ENCODE measurements around the gene CMTM2.

CMTM2 gene, protein sequence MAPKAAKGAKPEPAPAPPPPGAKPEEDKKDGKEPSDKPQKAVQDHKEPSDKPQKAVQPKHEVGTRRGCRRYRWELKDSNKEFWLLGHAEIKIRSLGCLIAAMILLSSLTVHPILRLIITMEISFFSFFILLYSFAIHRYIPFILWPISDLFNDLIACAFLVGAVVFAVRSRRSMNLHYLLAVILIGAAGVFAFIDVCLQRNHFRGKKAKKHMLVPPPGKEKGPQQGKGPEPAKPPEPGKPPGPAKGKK

DNA sequence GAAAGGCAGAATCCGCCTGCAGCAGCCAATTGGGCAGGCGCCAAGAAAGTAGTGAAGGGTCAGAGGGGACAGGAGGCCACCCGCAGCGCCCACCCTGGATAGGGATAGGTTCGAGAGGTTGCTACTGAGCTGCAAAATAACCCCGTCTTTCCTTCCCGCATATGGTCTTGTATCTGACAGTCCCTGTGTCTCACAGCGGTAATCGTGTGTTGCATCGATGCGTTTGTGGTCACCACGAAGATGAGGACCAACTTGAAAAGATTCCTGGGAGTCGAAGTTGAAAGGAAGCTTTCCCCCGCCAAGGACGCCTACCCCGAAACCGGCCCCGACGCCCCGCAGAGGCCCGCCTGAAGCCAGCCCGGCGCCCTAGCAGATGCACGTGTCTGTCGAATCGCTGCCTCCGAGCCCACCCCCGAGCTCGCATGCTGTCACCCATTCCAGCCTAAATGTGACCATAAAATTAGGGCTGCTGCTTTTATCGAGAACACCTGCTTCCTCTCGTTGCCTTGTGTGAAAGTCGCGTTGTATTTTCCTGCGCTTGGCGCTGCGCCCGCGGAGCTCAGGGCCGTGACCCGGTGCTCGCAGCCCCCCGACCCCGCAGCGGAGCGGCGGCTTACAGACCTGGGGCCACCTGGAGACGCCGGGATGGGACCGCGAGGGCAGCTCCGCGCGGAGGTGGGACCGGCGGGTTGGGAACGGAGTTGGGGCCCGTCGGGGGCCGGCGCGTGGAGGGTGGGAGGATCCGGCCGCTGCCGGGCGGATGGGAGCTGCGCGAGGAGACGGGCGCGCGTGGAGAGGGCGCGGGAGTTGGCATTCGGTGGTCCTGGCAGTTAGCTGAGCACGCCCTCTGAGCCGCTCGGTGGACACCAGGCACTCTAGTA lies at the start of gene CMTM2:
CMTM2 (plus strand) TSS at position 813 of the 881 bp plus-strand sequence. CDS start 145 bp downstream, outside the sequence.
- no peak for DNase-seq

- no peak for DNase-seq
Measured at GRCh38 chr16:66529475-66529874, 49.8 kb upstream of the CMTM2 start.

DNA sequence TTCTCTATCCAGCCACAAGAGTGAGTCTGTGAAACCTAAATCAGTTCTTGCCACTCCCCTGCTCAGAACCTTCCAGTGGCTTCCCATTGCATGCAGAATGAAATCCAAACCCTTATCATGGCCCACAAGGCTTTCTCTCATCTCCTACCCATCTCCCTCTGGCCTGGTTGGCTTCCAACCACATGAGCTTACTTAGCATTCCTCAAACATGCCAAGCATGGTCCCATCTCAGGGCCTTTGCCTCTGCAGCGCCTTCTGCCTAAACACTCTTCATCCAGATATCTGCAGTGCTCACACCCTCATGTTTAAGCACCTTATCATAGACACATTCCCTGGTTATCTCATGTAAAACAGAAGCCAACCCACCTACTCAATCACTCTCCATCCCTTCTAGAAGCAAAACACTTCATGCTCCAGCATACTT lies 44.9 kb upstream of the CMTM2 start:
- no peak for DNase-seq

GRCh38 chr16:66536525-66536924 lies 42.7 kb upstream of the CMTM2 start:
- DNase-seq, result no peak

- no peak for DNase-seq
Measured at GRCh38 chr16:66537236-66537635, 42.0 kb upstream of the CMTM2 start.

DNA sequence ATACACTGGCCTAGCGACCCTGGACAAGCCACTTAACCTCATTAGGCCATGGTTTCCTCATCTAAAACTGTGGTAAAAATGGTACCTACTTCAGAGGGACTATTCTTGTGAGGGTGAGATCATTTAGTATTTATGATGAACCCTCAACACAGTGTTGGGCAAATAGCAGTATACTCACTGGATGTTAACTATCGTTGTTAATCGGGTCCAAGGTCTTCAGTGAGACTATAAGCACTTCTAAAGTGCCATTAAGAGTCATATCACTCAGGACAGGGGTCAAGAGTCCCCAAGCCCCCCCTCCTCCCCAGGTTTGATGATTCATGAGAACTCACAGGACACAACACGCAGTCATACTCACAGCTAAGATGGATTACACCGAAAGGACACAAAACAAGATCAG lies 40.4 kb upstream of the CMTM2 start:
- DNase-seq, result no peak

GRCh38 chr16:66539623-66540469 lies 39.4 kb upstream of the CMTM2 start:
- no peak for DNase-seq

DNA sequence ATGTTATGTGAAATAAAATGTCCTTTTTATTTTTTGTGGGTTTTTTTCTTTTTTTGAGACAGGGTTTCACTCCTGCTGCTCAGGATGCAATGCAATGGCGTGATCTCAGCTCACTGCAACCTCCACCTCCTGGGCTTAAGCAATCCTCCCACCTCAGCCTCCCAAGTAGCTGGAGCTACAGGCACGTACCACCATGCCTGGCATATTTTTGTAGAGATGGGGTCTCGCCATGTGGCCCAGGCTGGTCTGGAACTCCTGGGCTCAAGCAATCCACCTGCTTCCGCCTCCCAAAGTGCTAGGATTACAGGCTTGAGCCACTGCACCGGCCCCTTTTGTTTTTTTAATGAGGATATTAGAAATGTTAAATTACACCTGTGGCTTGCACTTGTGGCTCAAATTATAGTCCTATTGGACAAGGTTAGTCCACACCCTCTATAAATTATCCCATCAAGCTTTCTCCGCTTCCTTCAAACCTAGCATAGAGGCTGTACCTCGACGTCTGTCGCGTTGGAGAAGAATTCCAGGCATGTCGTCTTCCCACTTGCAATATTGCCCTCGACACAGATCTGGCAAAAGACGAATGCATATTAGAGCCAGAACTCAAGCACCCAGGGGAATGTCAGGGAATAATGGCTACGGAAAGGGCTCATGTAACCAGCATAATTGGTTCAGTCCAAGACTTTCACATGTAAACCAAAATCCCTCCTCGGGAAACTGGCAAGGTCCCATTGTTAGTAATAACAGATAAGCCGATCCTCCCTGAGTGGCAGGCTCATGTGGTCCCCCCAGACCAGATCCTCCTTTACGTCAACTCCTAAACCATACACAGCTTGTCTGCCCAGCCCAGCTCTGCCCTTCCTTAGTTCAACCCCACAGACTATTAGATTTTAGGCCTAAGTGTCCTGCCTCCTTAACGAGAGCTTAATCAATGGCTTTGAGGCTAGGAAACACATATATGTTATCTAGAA lies 37.6 kb upstream of the CMTM2 start:
- no peak for DNase-seq

GRCh38 chr16:66542396-66542795 lies 36.9 kb upstream of the CMTM2 start:
- DNase-seq, result no peak

DNA sequence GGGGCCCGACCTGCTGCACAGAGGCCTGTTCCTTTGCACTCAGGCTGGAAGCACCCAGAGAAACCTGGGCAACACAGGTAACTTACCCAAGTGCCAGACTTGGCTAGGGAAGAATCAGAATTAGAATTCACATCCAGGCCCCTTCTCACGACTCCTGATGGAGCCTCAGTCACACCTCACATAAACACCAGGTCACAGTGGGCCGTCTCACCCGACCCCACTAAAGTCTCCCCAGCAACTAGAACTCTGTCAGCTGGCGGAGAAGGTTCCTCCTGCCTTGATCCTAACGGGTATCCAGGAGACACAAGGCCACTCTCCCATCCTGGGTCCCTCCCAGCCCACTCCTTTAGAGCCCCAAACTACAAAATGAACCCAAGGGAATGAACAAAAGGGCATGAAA lies 35.7 kb upstream of the CMTM2 start:
- no peak for DNase-seq

DNA sequence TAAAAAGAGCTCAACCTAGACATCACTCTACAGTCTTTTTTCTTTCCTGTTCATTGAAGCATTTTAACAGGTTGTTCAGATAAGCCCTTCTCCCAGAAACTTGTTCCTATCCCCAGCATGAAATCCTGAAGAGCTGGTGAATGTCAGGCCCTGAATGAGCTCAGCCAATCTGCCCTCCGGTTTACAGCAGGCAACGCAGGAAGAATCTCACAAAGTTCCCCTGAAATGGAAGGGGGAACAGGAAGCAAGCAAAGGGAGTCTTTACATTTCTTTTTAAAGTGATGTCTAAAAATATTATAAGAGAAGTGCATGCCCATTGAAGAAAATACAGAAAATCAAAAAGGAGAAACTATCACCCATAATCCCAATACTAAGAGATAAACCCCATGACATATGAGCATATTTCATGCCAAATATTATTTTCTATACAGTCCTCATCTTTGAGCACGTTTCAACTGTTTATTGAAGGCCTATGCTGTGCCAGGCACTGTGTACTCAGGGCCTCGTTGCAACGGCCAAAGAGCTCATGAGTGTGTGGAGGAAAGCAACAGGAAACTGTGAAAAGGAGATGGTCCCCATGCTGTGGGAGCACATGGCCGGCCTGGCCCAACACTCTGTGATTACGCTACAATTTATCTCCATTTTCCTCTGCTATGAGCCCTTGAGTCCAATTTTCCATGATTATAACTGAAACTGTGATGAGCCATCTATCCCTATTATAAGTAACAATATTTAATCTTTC lies 35.1 kb upstream of the CMTM2 start:
- DNase-seq, result peak; percentile 33

GRCh38 chr16:66547101-66547989 lies 31.9 kb upstream of the CMTM2 start:
- no peak for DNase-seq

DNA sequence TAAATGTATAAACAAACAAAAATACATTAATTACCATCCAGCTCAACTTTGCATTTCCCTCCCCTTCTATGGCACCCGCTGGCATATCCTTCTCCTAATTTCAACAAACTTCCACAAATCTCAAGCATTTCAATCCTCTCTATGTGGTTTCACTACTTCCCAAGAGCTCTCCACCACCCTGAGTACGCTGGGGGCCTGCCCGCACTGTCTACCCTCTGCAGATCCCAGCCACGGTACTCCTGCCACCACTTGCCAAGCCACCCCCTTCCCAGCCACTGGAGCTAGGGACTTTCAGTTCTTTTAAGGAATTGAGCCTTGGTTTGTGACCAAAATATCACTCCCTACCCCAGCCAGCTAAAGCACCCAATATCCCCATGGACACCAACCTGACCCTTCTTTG lies 31.2 kb upstream of the CMTM2 start:
- DNase-seq, result no peak

DNA sequence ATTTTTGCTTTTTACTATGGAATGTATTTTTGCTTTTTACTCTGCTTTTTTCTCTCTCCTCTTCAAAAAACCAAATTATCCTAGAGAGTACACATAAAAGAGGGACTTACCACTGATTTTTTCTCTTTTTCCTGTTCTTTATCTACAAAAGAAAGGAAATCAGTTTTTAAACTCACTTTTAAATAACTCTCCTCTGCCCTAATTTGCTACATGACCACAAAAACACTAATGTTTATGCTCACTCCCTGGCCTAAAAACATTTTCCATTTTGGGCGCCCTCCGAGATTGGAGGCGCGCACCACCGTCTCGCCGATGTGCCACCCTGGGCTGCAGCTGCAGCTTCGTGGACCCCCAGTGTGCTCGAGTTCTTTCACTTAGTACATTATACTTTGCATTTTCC lies 30.4 kb upstream of the CMTM2 start:
- no peak for DNase-seq

GRCh38 chr16:66549284-66550131 lies 29.8 kb upstream of the CMTM2 start, which contains the start of gene TK2:
Gene TK2, minus strand, starts transcription at chr16:66550122. Its CDS starts 61 bp downstream, at chr16:66550061.
- peak; percentile 73 for DNase-seq

GRCh38 chr16:66551348-66551759 lies 27.9 kb upstream of the CMTM2 start:
- peak; percentile 60 for DNase-seq

DNA sequence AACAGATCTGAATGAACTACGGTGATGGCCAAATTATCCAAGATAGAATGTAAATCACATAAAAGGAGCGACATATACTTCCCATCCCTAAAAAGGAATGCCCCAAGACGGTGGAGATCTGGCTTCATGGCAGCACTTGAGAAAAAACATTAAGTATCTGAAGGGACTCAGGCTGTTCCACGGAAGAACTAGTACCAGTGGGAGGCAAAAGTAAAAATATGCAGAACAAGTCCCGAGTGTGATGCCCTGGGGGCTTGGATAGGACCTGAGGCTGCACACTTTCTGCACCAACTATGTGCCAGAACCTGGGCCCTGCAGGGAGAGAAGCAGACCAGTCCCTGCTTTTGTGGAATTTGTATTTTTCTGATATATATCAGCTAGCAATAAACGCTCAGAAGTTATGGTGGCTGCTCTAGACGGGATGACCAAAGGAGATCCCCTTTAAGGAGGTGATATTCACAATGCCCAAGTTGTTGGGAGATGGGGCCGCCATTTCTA lies 27.4 kb upstream of the CMTM2 start:
- no peak for DNase-seq

- DNase-seq, result peak; percentile 97
Measured at GRCh38 chr16:66552286-66553177, 26.7 kb upstream of the CMTM2 start, which contains the start of gene CKLF. Gene CKLF, plus strand, starts transcription at chr16:66552576. Its CDS starts 140 bp downstream, at chr16:66552716.
